SK-N-SH (cell line): ENCODE results near the gene DMAP1. TPM values are rescaled to one million over a fixed set of nuclear protein-coding genes. Genes with fewer than 3 reads are reported as not detected.

Experiments used
- CTCF ChIA-PET: fragments of 300-600, 350-600 bp; formaldehyde crosslinking; extraction: SDS; loops from one replicate; lab custom pipeline; 2021; lab: Yijun Ruan, JAX
- POLR2A ChIA-PET: fragments of 350-600 bp; sonication (Branson Sonifier 250); formaldehyde crosslinking; extraction: SDS; loops from one replicate; lab custom pipeline; 2020; ENCODE audit warnings: antibody characterized with exemption, inconsistent platforms; lab: Yijun Ruan, JAX
- DNase-seq: peaks from one replicate; pipeline ENCODE4 v3.0.0; 2012
- H2AFZ ChIP-seq: fragments of 200-600 bp; sonication (generic); 2 replicates; pipeline ENCODE4 v1.8.1; 2016; ENCODE audit warnings: antibody characterized with exemption, mild to moderate bottlenecking, low read depth
- H3F3A ChIP-seq: fragments of 200-600 bp; sonication (generic); replicated peaks from 2 replicates; pipeline ENCODE3; 2016; ENCODE audit warnings: antibody characterized with exemption, mild to moderate bottlenecking; ENCODE audit not compliant: insufficient read depth
- H3K27ac ChIP-seq, 2 experiments: fragments of 200-500 bp in 1 of 2; fragments of 200-600 bp in 1 of 2; sonication (Bioruptor generic) in 1 of 2; sonication (generic), shearing (Covaris generic) in 1 of 2; 2 replicates each; pipeline versions ENCODE4 v1.5.1 to v1.6.1; 2014 to 2016; ENCODE audit warnings: low read depth in 2 of 2, inconsistent platforms in 1 of 2, low read length in 1 of 2, mild to moderate bottlenecking in 1 of 2, mixed read lengths in 1 of 2
- H3K27me3 ChIP-seq: fragments of 200-600 bp; sonication (generic), shearing (Covaris generic); 2 replicates; pipeline ENCODE4 v1.6.1; 2016; ENCODE audit warnings: mixed run types; ENCODE audit not compliant: insufficient read depth
- H3K36me3 ChIP-seq, 2 experiments: fragments of 200-500 bp in 1 of 2; fragments of 200-600 bp in 1 of 2; sonication (Bioruptor generic) in 1 of 2; sonication (generic) in 1 of 2; replicated peaks in 1 of 2; 2 replicates each; pipeline versions ENCODE3 to v1.5.1; 2014 to 2016; ENCODE audit warnings: low read length in 1 of 2, mild to moderate bottlenecking in 1 of 2; ENCODE audit not compliant: insufficient read depth in 2 of 2, control insufficient read depth in 1 of 2
- H3K4me1 ChIP-seq, 2 experiments: fragments of 200-500 bp in 1 of 2; fragments of 200-600 bp in 1 of 2; sonication (Bioruptor generic) in 1 of 2; sonication (generic), shearing (Covaris generic) in 1 of 2; 2 replicates each; pipeline versions ENCODE4 v1.5.1 to v1.6.1; 2014 to 2016; ENCODE audit warnings: low read depth in 1 of 2, low read length in 1 of 2, mixed run types in 1 of 2; ENCODE audit not compliant: insufficient read depth in 2 of 2, control insufficient read depth in 1 of 2
- H3K4me2 ChIP-seq: fragments of 200-600 bp; sonication (generic), shearing (Covaris generic); 2 replicates; pipeline ENCODE4 v1.6.1; 2017; ENCODE audit warnings: mixed run types
- H3K4me3 ChIP-seq, 2 experiments: fragments of 200-500 bp in 1 of 2; fragments of 200-600 bp in 1 of 2; sonication (Bioruptor generic) in 1 of 2; sonication (generic), shearing (Covaris generic) in 1 of 2; 2 replicates each; pipeline versions ENCODE4 v1.5.1 to v1.8.1; 2014 to 2016; ENCODE audit warnings: low read depth in 2 of 2, inconsistent platforms in 1 of 2, low read length in 1 of 2, mild to moderate bottlenecking in 1 of 2, mixed read lengths in 1 of 2, moderate library complexity in 1 of 2
- H3K79me2 ChIP-seq: fragments of 200-600 bp; sonication (generic); 2 replicates; pipeline ENCODE4 v1.8.1; 2017; ENCODE audit warnings: mild to moderate bottlenecking; ENCODE audit not compliant: insufficient read depth
- H3K9ac ChIP-seq: fragments of 200-600 bp; sonication (generic); 2 replicates; pipeline ENCODE4 v1.6.1; 2017; ENCODE audit warnings: mixed run types
- H3K9me2 ChIP-seq: fragments of 200-600 bp; sonication (generic); 2 replicates; pipeline ENCODE4 v1.6.1; 2017; ENCODE audit warnings: mixed run types
- H3K9me3 ChIP-seq: fragments of 200-600 bp; sonication (generic); 2 replicates; pipeline ENCODE4 v1.6.1; 2017; ENCODE audit warnings: mixed run types, mild to moderate bottlenecking, moderate library complexity
- H4K20me1 ChIP-seq: fragments of 200-600 bp; sonication (generic); 2 replicates; pipeline ENCODE4 v1.6.1; 2017; ENCODE audit warnings: mild to moderate bottlenecking, mixed run types; ENCODE audit not compliant: insufficient read depth
- EZH2phosphoT487 ChIP-seq: fragments of 200-600 bp; sonication (generic); IDR thresholded peaks from 2 replicates; pipeline ENCODE4 v1.6.1; 2017; ENCODE audit warnings: low read depth, mixed run types, mild to moderate bottlenecking, antibody characterized with exemption, moderate library complexity, borderline replicate concordance
- FOSL2 ChIP-seq: IDR thresholded peaks from 2 replicates; pipeline ENCODE4 v1.4.0; 2012; ENCODE audit warnings: low read depth, mild to moderate bottlenecking, moderate library complexity, borderline replicate concordance
- FOXJ3 ChIP-seq: sonication (generic); formaldehyde crosslinking; IDR thresholded peaks from 2 replicates; pipeline ENCODE4 v1.5.1; 2020; ENCODE audit warnings: mild to moderate bottlenecking, missing genetic modification reagents
- FOXM1 ChIP-seq: IDR thresholded peaks from 2 replicates; pipeline ENCODE4 v1.4.0; 2012; ENCODE audit warnings: low read depth, mild to moderate bottlenecking
- GABPA ChIP-seq: IDR thresholded peaks from 2 replicates; pipeline ENCODE4 v1.4.0; 2012; ENCODE audit warnings: low read depth, mild to moderate bottlenecking
- JUND ChIP-seq: IDR thresholded peaks from 2 replicates; pipeline ENCODE4 v1.4.0; 2012
- MXI1 ChIP-seq: IDR thresholded peaks from 2 replicates; pipeline ENCODE4 v1.6.1; 2012; ENCODE audit warnings: mild to moderate bottlenecking, low read depth, low read length, improper control_type of control experiment
- POLR2AphosphoS5 ChIP-seq: IDR thresholded peaks from 2 replicates; pipeline ENCODE4 v1.6.1; 2012; ENCODE audit warnings: low read depth, low read length
- TCF12 ChIP-seq: IDR thresholded peaks from 2 replicates; pipeline ENCODE4 v1.4.0; 2012
- WGBS: methylation state at CpG from one replicate; pipeline ENCODE4 v1.1.6; 2017; ENCODE audit warnings: low lambda C conversion rate; 5-methylcytosine and 5-hydroxymethylcytosine counted together
- polyA plus RNA-seq, 3 experiments: library from polyadenylated mRNA; depleted of rRNA; stranded (reverse); fragments of >200 nt; gene quantifications; 2 replicates each; pipeline ENCODE4 v1.2.3, GENCODE V29; 2012
- TF ChIP-seq, protein P1 (sequence below): IDR thresholded peaks from 2 replicates; pipeline ENCODE4 v1.4.0; 2012; ENCODE audit warnings: low read depth, borderline replicate concordance
- TF ChIP-seq, protein P2 (sequence below): IDR thresholded peaks from 2 replicates; pipeline ENCODE4; 2012
- TF ChIP-seq, protein P3 (sequence below): fragments of 150-350 bp; IDR thresholded peaks from 2 replicates; pipeline ENCODE4 v1.6.1; 2016; ENCODE audit warnings: mild to moderate bottlenecking, low read depth, low read length

The DMAP1 gene
- polyA plus RNA-seq, 1 of the 3 experiments (the other 2 are of a cell fraction): 59.6 TPM

- TF ChIP-seq, protein P1, sequence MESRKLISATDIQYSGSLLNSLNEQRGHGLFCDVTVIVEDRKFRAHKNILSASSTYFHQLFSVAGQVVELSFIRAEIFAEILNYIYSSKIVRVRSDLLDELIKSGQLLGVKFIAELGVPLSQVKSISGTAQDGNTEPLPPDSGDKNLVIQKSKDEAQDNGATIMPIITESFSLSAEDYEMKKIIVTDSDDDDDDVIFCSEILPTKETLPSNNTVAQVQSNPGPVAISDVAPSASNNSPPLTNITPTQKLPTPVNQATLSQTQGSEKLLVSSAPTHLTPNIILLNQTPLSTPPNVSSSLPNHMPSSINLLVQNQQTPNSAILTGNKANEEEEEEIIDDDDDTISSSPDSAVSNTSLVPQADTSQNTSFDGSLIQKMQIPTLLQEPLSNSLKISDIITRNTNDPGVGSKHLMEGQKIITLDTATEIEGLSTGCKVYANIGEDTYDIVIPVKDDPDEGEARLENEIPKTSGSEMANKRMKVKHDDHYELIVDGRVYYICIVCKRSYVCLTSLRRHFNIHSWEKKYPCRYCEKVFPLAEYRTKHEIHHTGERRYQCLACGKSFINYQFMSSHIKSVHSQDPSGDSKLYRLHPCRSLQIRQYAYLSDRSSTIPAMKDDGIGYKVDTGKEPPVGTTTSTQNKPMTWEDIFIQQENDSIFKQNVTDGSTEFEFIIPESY: no peak
- no peak for TF ChIP-seq GABPA
- no peak for TF ChIP-seq POLR2AphosphoS5
- no peak for TF ChIP-seq JUND
These were observed 38.2 kb downstream of the DMAP1 start (continued) for GRCh38 chr1:44251486-44251885.

DNA sequence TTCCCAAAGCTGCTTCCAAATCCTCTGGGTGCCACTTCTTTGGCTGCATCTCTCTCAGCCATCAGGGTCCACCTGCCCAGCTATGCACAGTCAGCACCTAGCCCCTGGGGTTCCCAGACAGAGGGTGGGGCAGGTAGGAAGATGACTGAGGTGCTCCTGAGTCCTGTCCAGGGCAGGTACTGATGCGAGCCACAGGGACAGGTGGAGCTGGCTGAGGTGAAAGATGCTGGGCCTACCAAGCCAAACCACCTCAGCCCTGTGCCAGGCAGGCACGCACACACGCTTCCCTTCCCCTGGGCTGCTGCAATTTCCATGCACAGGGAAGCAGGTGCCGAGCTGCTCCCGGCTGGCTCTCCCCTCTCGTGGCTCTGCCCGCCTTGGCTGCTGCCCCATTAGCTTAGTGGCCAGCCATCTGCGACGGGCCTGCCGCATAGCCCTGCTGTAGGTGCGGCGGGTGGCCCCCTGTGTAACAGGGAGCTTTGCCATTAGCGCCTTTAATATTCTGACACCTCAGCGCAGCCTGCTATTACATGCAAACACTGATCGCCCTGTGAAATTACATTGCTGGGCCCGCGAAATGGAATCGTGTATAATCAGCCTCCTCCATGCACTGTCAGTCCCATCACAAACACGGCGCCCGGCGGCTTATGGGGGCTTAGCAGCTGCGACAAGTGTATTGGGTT, 38.9 kb downstream of the DMAP1 start:
- Histone ChIP-seq H3K4me2 (no peak overlapping the region), H3K27ac (no peak overlapping the region), H3K9me3 (no peaks in the 10 kb centered on the region), H3K36me3 (peaks cover 0 to 15% of the 10 kb centered on the region in 2 experiments), H3K9ac (no peak overlapping the region), H3K79me2 (no peaks in the 10 kb centered on the region), H3K9me2 (no peaks in the 10 kb centered on the region), H3K4me3 (no peak overlapping the region), H3F3A (no peaks in the 10 kb centered on the region), H2AFZ (no peak overlapping the region), H3K4me1 (peaks cover 0 to 12% of the 10 kb centered on the region in 2 experiments; a peak in 1 of 4 replicates), H3K27me3 (no peaks in the 10 kb centered on the region), H4K20me1 (no peaks in the 10 kb centered on the region)
- ChIA-PET CTCF (interaction anchor here (1.0 to 2.2 kb wide), 4 partner anchors 10 to 34 kb away, joined by 3 to 9 read pairs (median 5); no protein-coding TSS in a partner anchor), POLR2A (interaction anchor here (0.9 kb wide), 1 partner anchor 27 kb away, joined by 4 read pairs; no protein-coding TSS in a partner anchor)
- no peak for DNase-seq
- over 99% methylated on average over 16 of the region's 23 CpGs for WGBS
- TF ChIP-seq TCF12: no peak
- TF ChIP-seq, protein P2, sequence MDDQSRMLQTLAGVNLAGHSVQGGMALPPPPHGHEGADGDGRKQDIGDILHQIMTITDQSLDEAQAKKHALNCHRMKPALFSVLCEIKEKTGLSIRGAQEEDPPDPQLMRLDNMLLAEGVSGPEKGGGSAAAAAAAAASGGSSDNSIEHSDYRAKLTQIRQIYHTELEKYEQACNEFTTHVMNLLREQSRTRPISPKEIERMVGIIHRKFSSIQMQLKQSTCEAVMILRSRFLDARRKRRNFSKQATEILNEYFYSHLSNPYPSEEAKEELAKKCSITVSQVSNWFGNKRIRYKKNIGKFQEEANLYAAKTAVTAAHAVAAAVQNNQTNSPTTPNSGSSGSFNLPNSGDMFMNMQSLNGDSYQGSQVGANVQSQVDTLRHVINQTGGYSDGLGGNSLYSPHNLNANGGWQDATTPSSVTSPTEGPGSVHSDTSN: no peak

DNA sequence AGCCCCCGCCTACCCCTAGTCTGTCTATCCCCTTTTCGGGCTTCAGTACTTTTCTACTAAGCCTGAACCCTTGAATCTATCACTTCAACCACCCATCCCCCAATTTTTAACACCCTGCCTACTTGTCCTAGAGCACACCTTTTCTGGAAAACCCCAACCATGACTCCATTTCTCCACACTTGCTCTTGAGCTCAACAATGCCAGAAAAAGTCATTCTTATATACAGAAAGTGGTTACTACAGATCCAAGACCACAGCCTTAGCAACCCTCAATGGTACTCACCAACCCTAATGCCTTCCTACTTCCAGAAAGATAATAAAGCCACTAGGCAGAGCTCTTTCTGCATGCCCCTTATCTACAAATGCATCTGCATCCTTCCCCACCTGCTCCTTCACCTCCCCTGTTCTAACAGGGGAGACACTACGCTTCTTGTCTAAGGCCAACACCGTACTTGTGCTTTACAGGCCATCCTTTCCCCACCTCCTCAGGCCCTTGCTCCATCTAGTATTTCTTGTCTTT, 41.2 kb downstream of the DMAP1 start:
- H3K9ac ChIP-seq: no peak overlapping the region
- H3K9me2 ChIP-seq: no peaks in the 10 kb centered on the region
- H3F3A ChIP-seq: no peaks in the 10 kb centered on the region
- H3K79me2 ChIP-seq: no peaks in the 10 kb centered on the region
- no peak overlapping the region for H3K4me3 ChIP-seq
- WGBS: 96% methylated on average over 4 of the region's 4 CpGs
- 0 out of 2 replicates have a peak, but pooled peaks cover 4% of the 10 kb centered on the region for H4K20me1 ChIP-seq
- DNase-seq: no peak
- H3K9me3 ChIP-seq: no peaks in the 10 kb centered on the region
- peaks cover 0 to 26% of the 10 kb centered on the region in 2 experiments; a peak in 2 of 4 replicates for H3K4me1 ChIP-seq
- ChIA-PET POLR2A (no interaction called here), CTCF (interaction anchor here (1.4 to 1.5 kb wide), 2 partner anchors 10 to 17 kb away, joined by 3 to 5 read pairs; no protein-coding TSS in a partner anchor)
- no peak overlapping the region for H2AFZ ChIP-seq
- H3K27me3 ChIP-seq: no peaks in the 10 kb centered on the region
- no peak overlapping the region for H3K4me2 ChIP-seq
- no peak overlapping the region for H3K27ac ChIP-seq
- peaks cover 0 to 8% of the 10 kb centered on the region in 2 experiments for H3K36me3 ChIP-seq
- TF ChIP-seq FOSL2 (no peak), FOXJ3 (CRISPR knock-in tag) (no peak), EZH2phosphoT487 (no peak), MXI1 (no peak), FOXM1 (no peak)
- TF ChIP-seq, protein P3, sequence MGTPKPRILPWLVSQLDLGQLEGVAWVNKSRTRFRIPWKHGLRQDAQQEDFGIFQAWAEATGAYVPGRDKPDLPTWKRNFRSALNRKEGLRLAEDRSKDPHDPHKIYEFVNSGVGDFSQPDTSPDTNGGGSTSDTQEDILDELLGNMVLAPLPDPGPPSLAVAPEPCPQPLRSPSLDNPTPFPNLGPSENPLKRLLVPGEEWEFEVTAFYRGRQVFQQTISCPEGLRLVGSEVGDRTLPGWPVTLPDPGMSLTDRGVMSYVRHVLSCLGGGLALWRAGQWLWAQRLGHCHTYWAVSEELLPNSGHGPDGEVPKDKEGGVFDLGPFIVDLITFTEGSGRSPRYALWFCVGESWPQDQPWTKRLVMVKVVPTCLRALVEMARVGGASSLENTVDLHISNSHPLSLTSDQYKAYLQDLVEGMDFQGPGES: no peak
